Stimulated activated CD8-positive, alpha-beta memory T cell treated with anti-CD3 and anti-CD28 coated beads, Interleukin-7, amount 100 ng/mL, for 24 hours (primary cell): ENCODE data around the gene CARD10.

Experiments used
- DNase-seq: peaks from one replicate; pipeline ENCODE4 v3.0.0-alpha.2; 2020; ENCODE audit warnings: low read depth

Gene CARD10

GRCh38 chr22:37525746-37526350 lies 6.6 kb upstream of the CARD10 start:
- DNase-seq: no peak

GRCh38 chr22:37525073-37525745 lies 6.0 kb upstream of the CARD10 start:
- no peak for DNase-seq

- no peak for DNase-seq
Observed at GRCh38 chr22:37522482-37522881, 3.3 kb upstream of the CARD10 start.

GRCh38 chr22:37521236-37521739 lies 2.1 kb upstream of the CARD10 start:
- no peak for DNase-seq

- no peak for DNase-seq
Observed at GRCh38 chr22:37520776-37521191, 1.6 kb upstream of the CARD10 start.

- no peak for DNase-seq
Observed at GRCh38 chr22:37518509-37519267, 527 bp downstream of the CARD10 start.

- DNase-seq: no peak
Observed at GRCh38 chr22:37517826-37518450, 1.3 kb downstream of the CARD10 start.

GRCh38 chr22:37516456-37516855 lies 2.8 kb downstream of the CARD10 start:
- DNase-seq: no peak

- no peak for DNase-seq
Observed at GRCh38 chr22:37515901-37516300, 3.3 kb downstream of the CARD10 start.

GRCh38 chr22:37514526-37515051 lies 4.6 kb downstream of the CARD10 start:
- DNase-seq: no peak

GRCh38 chr22:37511395-37512104 lies 7.7 kb downstream of the CARD10 start:
- DNase-seq: no peak

- no peak for DNase-seq
Observed at GRCh38 chr22:37510091-37510490, 9.1 kb downstream of the CARD10 start.

- no peak for DNase-seq
Observed at GRCh38 chr22:37509059-37509860, 10.0 kb downstream of the CARD10 start.

- no peak for DNase-seq
Observed at GRCh38 chr22:37508431-37508992, 10.7 kb downstream of the CARD10 start.

GRCh38 chr22:37507731-37508130 lies 11.5 kb downstream of the CARD10 start:
- no peak for DNase-seq

- DNase-seq: no peak
Observed at GRCh38 chr22:37505989-37506388, 13.2 kb downstream of the CARD10 start.

- no peak for DNase-seq
Observed at GRCh38 chr22:37505565-37505964, 13.7 kb downstream of the CARD10 start.

GRCh38 chr22:37504964-37505363 lies 14.3 kb downstream of the CARD10 start:
- DNase-seq: no peak

- DNase-seq: no peak
Observed at GRCh38 chr22:37503850-37504249, 15.4 kb downstream of the CARD10 start.

GRCh38 chr22:37503183-37503683 lies 16.0 kb downstream of the CARD10 start:
- DNase-seq: no peak
